ENCODE data around the gene GATA2. TPM values are rescaled to one million over a fixed set of nuclear protein-coding genes. Genes with fewer than 3 reads are reported as not detected.

GATA2 gene
- total and polyA plus RNA-seq, 2 of the 13 experiments (the other 11 are each of a cell fraction or from before 2014, with no cell fraction given), result 3.5 to 6.2 TPM

- H3K36me3 ChIP-seq (replicated peaks in 1 of 2; ENCODE audit: control insufficient read depth in 1 of 2, insufficient read depth in 2 of 2, low read length in 2 of 2), result no peaks in the 10 kb centered on the region
- H2AFZ ChIP-seq (ENCODE audit: low read length), result no peak overlapping the region
- H3K27me3 ChIP-seq (ENCODE audit: control insufficient read depth in 1 of 2, insufficient read depth in 2 of 2, low read length in 2 of 2), result peaks cover 3 to 14% of the 10 kb centered on the region in 2 experiments; a peak in 4 of 5 replicates
- FAIRE-seq, result no peak
- no peak overlapping the region for H3K4me3 ChIP-seq (replicated peaks in 1 of 3; ENCODE audit: insufficient read depth in 1 of 3, low read depth in 2 of 3, low read length in 3 of 3)
- H4K20me1 ChIP-seq (ENCODE audit: insufficient read depth, low read length), result no peaks in the 10 kb centered on the region
- in situ Hi-C loops (cut with HindIII; ENCODE audit: extremely low pct_ligation_motif_present, low pct_unique_long_range_greater_than_20kb), result no loop called here
- intact Hi-C loops (cut with micrococcal nuclease; ENCODE audit: unreplicated experiment), result no loop called here
- no peak overlapping the region for H3K27ac ChIP-seq (ENCODE audit: extremely low read length, insufficient read depth, low read length)
- no peaks in the 10 kb centered on the region for H3K79me2 ChIP-seq (ENCODE audit: insufficient read depth, low read length)
- no peak overlapping the region for H3K4me2 ChIP-seq (ENCODE audit: low read depth, low read length)
- no TSS peak for BruUV-seq (replicated peaks)
- ChIA-PET POLR2A (no interaction called here), CTCF (ENCODE audit: low intra/inter-chr PET ratio, low total read pairs) (no interaction called here)
- no peak for DNase-seq (ENCODE audit: low spot score)
- 14% methylated on average over 9 of the region's 9 CpGs for WGBS (ENCODE audit: low lambda C conversion rate)
- no peaks in the 10 kb centered on the region for H3K4me1 ChIP-seq (ENCODE audit: insufficient read depth, low read length)
- no peak overlapping the region for H3K9ac ChIP-seq (ENCODE audit: insufficient read depth, low read depth, low read length)
- no peak for TF ChIP-seq HIC2 (CRISPR knock-in tag; IDR thresholded peaks at IDR 0.05; ENCODE audit: low read depth)
- no peak for TF ChIP-seq MXD4 (CRISPR knock-in tag; IDR thresholded peaks at IDR 0.05)
- TF ChIP-seq ZC3H13 (CRISPR knock-in tag; IDR thresholded peaks at IDR 0.05), result no peak
- TF ChIP-seq ZBTB38 (CRISPR knock-in tag; IDR thresholded peaks at IDR 0.05), result no peak
- TF ChIP-seq, protein P1, sequence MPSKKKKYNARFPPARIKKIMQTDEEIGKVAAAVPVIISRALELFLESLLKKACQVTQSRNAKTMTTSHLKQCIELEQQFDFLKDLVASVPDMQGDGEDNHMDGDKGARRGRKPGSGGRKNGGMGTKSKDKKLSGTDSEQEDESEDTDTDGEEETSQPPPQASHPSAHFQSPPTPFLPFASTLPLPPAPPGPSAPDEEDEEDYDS (CRISPR knock-in tag; IDR thresholded peaks at IDR 0.05), result no peak
- no peak for TF ChIP-seq MZF1 (CRISPR knock-in tag; IDR thresholded peaks at IDR 0.05; ENCODE audit: borderline replicate concordance)
- no peak for TF ChIP-seq HMG20B (CRISPR knock-in tag; conservative IDR thresholded peaks at IDR 0.05)
- TF ChIP-seq ZNF619 (CRISPR knock-in tag; IDR thresholded peaks at IDR 0.05), result no peak
- no peak for TF ChIP-seq HES4 (CRISPR knock-in tag; IDR thresholded peaks at IDR 0.05; ENCODE audit: borderline replicate concordance)
- no peak for TF ChIP-seq KDM4B (CRISPR knock-in tag; IDR thresholded peaks at IDR 0.05)
- TF ChIP-seq IKZF4 (CRISPR knock-in tag; IDR thresholded peaks at IDR 0.05; ENCODE audit: borderline replicate concordance, low read depth, not compliant biosample characterization), result no peak
- TF ChIP-seq, protein P2, sequence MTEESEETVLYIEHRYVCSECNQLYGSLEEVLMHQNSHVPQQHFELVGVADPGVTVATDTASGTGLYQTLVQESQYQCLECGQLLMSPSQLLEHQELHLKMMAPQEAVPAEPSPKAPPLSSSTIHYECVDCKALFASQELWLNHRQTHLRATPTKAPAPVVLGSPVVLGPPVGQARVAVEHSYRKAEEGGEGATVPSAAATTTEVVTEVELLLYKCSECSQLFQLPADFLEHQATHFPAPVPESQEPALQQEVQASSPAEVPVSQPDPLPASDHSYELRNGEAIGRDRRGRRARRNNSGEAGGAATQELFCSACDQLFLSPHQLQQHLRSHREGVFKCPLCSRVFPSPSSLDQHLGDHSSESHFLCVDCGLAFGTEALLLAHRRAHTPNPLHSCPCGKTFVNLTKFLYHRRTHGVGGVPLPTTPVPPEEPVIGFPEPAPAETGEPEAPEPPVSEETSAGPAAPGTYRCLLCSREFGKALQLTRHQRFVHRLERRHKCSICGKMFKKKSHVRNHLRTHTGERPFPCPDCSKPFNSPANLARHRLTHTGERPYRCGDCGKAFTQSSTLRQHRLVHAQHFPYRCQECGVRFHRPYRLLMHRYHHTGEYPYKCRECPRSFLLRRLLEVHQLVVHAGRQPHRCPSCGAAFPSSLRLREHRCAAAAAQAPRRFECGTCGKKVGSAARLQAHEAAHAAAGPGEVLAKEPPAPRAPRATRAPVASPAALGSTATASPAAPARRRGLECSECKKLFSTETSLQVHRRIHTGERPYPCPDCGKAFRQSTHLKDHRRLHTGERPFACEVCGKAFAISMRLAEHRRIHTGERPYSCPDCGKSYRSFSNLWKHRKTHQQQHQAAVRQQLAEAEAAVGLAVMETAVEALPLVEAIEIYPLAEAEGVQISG (CRISPR knock-in tag; IDR thresholded peaks at IDR 0.05), result no peak
- TF ChIP-seq ZNF232 (CRISPR knock-in tag; IDR thresholded peaks at IDR 0.05; ENCODE audit: borderline replicate concordance), result no peak
- no peak for TF ChIP-seq ZKSCAN1 (IDR thresholded peaks at IDR 0.05; ENCODE audit: low read length)
- no peak for ATAC-seq
- no peaks in the 10 kb centered on the region for H3K9me3 ChIP-seq (ENCODE audit: low read length)
These were observed 39.3 kb upstream of the GATA2 start for GRCh38 chr3:128532012-128532983.
